ENCODE measurements around the gene HSPA12A.

DNA sequence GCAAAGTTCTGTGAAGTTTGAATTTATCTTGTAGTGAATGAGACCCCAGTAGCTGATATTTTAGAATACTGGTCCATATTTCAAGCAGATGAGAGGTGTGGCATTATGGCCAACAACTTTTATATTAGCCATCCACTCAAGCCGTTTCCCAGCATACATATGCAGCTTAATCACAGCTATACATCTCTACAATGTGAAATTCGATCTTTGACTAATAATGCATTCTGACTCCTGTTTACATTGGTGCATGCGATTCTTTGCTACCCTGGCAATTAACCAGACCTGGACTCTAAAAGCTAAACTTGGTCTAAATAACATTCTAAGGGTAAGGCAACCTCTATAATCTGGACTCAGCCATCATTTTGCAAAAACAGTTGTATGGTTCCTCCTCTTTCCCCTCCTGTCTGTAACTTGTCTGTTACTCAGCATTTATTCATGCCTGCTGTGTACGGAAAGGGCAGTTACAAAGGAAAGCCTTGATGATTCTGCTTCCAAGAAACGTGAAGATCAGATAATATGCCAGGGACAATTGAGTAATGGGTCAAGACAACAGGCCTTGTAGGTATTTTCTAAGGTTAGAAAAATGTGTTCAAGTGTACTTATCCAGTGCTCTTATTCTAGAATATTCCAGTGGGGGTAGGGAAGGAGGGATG is 71.0 kb downstream of the HSPA12A start:
- TF ChIP-seq, protein P1, sequence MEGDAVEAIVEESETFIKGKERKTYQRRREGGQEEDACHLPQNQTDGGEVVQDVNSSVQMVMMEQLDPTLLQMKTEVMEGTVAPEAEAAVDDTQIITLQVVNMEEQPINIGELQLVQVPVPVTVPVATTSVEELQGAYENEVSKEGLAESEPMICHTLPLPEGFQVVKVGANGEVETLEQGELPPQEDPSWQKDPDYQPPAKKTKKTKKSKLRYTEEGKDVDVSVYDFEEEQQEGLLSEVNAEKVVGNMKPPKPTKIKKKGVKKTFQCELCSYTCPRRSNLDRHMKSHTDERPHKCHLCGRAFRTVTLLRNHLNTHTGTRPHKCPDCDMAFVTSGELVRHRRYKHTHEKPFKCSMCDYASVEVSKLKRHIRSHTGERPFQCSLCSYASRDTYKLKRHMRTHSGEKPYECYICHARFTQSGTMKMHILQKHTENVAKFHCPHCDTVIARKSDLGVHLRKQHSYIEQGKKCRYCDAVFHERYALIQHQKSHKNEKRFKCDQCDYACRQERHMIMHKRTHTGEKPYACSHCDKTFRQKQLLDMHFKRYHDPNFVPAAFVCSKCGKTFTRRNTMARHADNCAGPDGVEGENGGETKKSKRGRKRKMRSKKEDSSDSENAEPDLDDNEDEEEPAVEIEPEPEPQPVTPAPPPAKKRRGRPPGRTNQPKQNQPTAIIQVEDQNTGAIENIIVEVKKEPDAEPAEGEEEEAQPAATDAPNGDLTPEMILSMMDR (IDR thresholded peaks at IDR 0.05): no peak
- TF ChIP-seq POLR2A (IDR thresholded peaks at IDR 0.05): no peak
